Lower lobe of right lung (tissue), 2 donors: ENCODE data around the gene FMN1. TPM values are rescaled to one million over a fixed set of nuclear protein-coding genes. Genes with fewer than 3 reads are reported as not detected.

Source experiments
- ATAC-seq, 2 donors: fragments of 200-7000 bp; cut with Tn5 transposase; one replicate each; pipeline ENCODE4 v1.9.1; 2020 to 2022; ENCODE audit warnings: mild to moderate bottlenecking in 2 of 2, moderate library complexity in 2 of 2
- DNase-seq: peaks from one replicate; pipeline ENCODE4 v3.0.0-alpha.2; 2020
- H3K27ac ChIP-seq: fragments of 200-600 bp; one replicate; pipeline ENCODE4 v1.8.0; 2022
- H3K27me3 ChIP-seq: fragments of 200-600 bp; one replicate; pipeline ENCODE4 v1.8.0; 2022; ENCODE audit warnings: low read depth
- H3K36me3 ChIP-seq: fragments of 200-600 bp; one replicate; pipeline ENCODE4 v1.8.0; 2022; ENCODE audit warnings: mild to moderate bottlenecking
- H3K4me1 ChIP-seq: fragments of 200-600 bp; one replicate; pipeline ENCODE4 v1.8.0; 2022
- H3K4me3 ChIP-seq: fragments of 200-600 bp; one replicate; pipeline ENCODE4 v1.8.0; 2022; ENCODE audit warnings: mild to moderate bottlenecking
- H3K9me3 ChIP-seq: fragments of 200-600 bp; one replicate; pipeline ENCODE4 v1.8.0; 2022
- CTCF ChIP-seq: fragments of 200-600 bp; IDR thresholded peaks from one replicate; pipeline ENCODE4 v1.8.0; 2022; ENCODE audit warnings: antibody characterized with exemption, mild to moderate bottlenecking
- intact Hi-C: fragments of 100-400 bp; cut with DNase I; formaldehyde crosslinking; loops from one replicate; pipeline ENCODE4 v1.11.0; 2022
- total RNA-seq: library from RNA; stranded (reverse); fragmentation: NEBNext Ultra II Directional; extraction: Animal tissue kit (Norgen Biotek cat#: 25700); gene quantifications from one replicate; pipeline ENCODE4 v1.2.1, GENCODE V29; 2021
- donor health status: DM: no; HTN: yes; CAD: no; lungs with severe emphysema.

The FMN1 gene
- total RNA-seq, 1 donor from 2014 or later = 38.8 TPM

DNA sequence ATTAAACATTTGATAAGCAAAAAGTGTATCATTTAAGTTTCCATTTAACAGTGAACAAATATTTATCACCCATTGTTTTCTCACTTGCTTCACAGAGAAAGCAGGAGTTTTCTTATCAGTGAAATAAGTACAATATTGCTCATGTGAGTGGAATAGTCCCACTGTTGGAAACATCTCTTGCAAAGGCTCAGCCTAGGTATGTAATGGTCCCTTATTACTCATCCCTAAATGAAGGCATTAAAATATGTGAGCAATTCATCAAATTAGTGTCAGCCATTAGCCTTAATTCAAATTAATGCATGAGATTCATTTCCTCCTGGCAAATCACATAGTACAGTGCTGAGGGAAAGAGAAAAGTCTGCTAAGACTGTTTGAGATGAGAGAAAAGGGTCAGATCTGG is 9.6 kb upstream of the FMN1 start:
- Histone ChIP-seq H3K27ac (no peak overlapping the region), H3K36me3 (no peaks in the 10 kb centered on the region), H3K4me1 (no peaks in the 10 kb centered on the region), H3K9me3 (no peaks in the 10 kb centered on the region), H3K27me3 (no peaks in the 10 kb centered on the region), H3K4me3 (no peak overlapping the region)
- intact Hi-C loops = no loop called here
- no peak for TF ChIP-seq CTCF
- ATAC-seq = no peak
- no peak for DNase-seq

DNA sequence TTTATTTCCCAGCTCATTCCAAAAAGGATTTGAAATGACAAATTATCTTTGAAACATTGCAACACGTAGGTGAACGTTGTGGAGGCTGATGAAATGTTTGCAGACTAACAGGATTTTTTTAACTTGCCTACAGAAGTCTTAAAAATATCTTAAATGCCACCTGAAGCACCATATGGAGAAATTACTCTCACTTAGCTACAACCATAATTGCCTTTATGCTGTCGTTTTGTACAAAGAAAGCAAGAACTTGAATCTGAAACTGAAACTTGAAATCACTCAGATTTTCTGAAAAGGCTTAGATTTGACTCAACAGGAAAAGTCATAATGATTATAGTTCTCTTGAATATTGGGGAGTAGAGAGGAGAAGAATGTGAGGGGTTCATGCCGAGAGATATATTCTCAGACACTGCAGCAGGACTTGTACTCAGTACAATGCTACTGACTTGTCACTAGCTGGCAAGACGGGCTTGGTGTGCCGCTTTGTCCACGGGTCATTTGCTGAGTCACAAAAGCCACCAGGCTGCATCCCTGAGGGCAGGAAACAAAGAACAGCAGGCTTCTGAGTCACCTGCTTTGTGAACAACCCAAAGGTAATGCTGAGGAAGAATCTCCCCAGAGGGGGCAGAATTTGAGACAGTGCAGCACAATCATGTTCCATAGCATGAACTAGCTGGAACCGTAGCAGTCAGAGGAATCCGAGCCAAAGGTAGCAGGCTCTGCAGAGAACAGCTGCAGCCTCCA is 7.1 kb upstream of the FMN1 start:
- H3K27ac ChIP-seq = no peak overlapping the region
- TF ChIP-seq CTCF = no peak
- no peaks in the 10 kb centered on the region for H3K27me3 ChIP-seq
- no peaks in the 10 kb centered on the region for H3K36me3 ChIP-seq
- no peaks in the 10 kb centered on the region for H3K9me3 ChIP-seq
- DNase-seq (peak; percentile 57), ATAC-seq (peak; percentile 78 to 90)
- no peaks in the 10 kb centered on the region for H3K4me1 ChIP-seq
- intact Hi-C loops = no loop called here
- H3K4me3 ChIP-seq = peak overlapping the region; percentile 42

DNA sequence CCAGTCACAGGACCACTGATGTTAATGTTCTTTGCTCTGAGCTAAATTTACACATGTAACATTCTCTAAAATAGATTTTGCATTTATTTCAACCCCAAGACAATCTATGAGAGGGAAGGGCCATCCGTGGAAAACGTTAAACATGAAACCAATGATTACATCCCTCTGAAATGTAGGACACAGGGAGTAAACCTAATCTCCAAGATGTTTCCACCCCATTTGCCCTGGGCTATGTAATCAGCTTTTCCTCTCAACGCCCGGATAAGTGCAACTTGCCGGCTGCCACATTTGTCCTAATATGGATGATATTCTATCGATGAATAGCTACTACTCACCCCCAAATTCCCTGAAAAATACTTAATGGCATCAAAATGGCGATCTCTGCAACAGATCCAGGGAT is 6.4 kb upstream of the FMN1 start:
- H3K4me3 ChIP-seq = no peak overlapping the region
- no peak for TF ChIP-seq CTCF
- H3K27ac ChIP-seq = no peak overlapping the region
- intact Hi-C loops = no loop called here
- DNase-seq = no peak
- no peaks in the 10 kb centered on the region for H3K36me3 ChIP-seq
- no peak for ATAC-seq
- no peaks in the 10 kb centered on the region for H3K9me3 ChIP-seq
- no peaks in the 10 kb centered on the region for H3K27me3 ChIP-seq
- H3K4me1 ChIP-seq = no peaks in the 10 kb centered on the region

DNA sequence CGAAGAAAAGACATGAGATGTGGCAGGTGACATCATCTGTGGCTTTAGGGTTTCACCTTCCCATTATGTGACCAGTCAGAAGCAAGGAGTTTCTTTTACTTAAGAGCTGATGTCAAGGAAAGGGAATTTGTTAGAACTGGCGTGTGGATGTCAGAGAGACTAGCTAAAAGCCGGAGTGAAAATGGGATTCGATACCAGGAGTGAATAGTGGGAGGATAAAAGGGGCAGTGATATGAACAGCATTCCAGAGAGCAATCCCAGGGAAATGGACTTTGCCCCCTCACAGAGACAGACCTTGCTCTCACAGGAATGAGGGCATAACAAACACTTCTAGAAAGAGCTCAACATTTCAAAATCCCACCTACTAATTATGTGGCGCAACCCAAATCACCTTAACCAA is 5.9 kb upstream of the FMN1 start:
- no peaks in the 10 kb centered on the region for H3K27me3 ChIP-seq
- no peaks in the 10 kb centered on the region for H3K36me3 ChIP-seq
- no peaks in the 10 kb centered on the region for H3K9me3 ChIP-seq
- H3K4me1 ChIP-seq = no peaks in the 10 kb centered on the region
- no peak for TF ChIP-seq CTCF
- H3K4me3 ChIP-seq = no peak overlapping the region
- DNase-seq (no peak), ATAC-seq (no peak)
- intact Hi-C loops = no loop called here
- H3K27ac ChIP-seq = no peak overlapping the region

DNA sequence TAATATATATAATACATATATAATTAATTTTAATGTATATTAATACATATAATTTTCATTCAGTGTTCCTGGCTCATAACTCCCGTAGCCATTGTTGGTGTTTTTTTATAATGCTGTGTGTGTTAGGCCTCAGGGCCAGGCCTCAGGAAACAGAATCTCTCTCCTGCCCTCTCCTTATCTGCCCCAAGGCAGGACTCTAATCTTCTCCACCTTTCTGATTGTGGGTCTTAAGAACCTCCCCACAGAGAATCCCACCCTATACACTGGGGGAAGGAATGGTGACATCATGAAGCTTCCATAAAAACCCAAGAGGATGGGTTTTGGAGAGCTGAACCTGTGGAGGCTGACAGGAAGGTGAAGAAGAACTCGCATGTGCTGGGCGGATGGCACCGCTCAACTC is 4.0 kb upstream of the FMN1 start:
- H3K9me3 ChIP-seq = no peaks in the 10 kb centered on the region
- H3K4me3 ChIP-seq = no peak overlapping the region
- no peaks in the 10 kb centered on the region for H3K4me1 ChIP-seq
- intact Hi-C loops = no loop called here
- no peak overlapping the region for H3K27ac ChIP-seq
- ATAC-seq (no peak), DNase-seq (no peak)
- H3K27me3 ChIP-seq = no peaks in the 10 kb centered on the region
- H3K36me3 ChIP-seq = no peaks in the 10 kb centered on the region
- no peak for TF ChIP-seq CTCF
